OCI-LY7 (cell line): ENCODE results near the gene TMEFF1. TPM values are rescaled to one million over a fixed set of nuclear protein-coding genes. Genes with fewer than 3 reads are reported as not detected.

ENCODE experiments used
- BruUV-seq: library from RNA; stranded (reverse); fragments of 400-500 nt; replicated peaks from 2 replicates; lab custom pipeline; 2021; lab: Mats Ljungman, UMichigan
- CTCF ChIA-PET: fragments of 300-600 bp; sonication (Branson Sonifier 250); formaldehyde crosslinking; loops from one replicate; lab custom pipeline; 2022; ENCODE audit warnings: antibody characterized with exemption; ENCODE audit not compliant: unreplicated experiment; lab: Charles Lee
- POLR2A ChIA-PET: fragments of 300-600 bp; sonication (Branson Sonifier 250); formaldehyde crosslinking; loops from one replicate; lab custom pipeline; 2022; ENCODE audit warnings: antibody characterized with exemption; lab: Charles Lee
- DNase-seq: peaks from one replicate; pipeline ENCODE4 v3.0.0-alpha.2; 2015; ENCODE audit warnings: low spot score
- H2AFZ ChIP-seq: fragments of 200-600 bp; sonication (generic), shearing (Covaris generic); 2 replicates; pipeline ENCODE4 v1.6.1; 2014; ENCODE audit warnings: mild to moderate bottlenecking, antibody characterized with exemption, low read length, moderate library complexity
- H3K27ac ChIP-seq: fragments of 200-600 bp; sonication (generic); 2 replicates; pipeline ENCODE4 v1.5.1; 2014; ENCODE audit warnings: mixed run types, low read depth, mild to moderate bottlenecking, moderate library complexity, low read length, inconsistent platforms; ENCODE audit not compliant: poor library complexity, severe bottlenecking
- H3K36me3 ChIP-seq: fragments of 200-600 bp; sonication (generic); 2 replicates; pipeline ENCODE4 v1.6.1; 2014; ENCODE audit warnings: mild to moderate bottlenecking, antibody characterized with exemption, low read length, moderate library complexity, mixed read lengths; ENCODE audit not compliant: insufficient read depth
- H3K4me1 ChIP-seq: fragments of 200-600 bp; sonication (generic); 2 replicates; pipeline ENCODE4 v1.5.1; 2014; ENCODE audit warnings: mild to moderate bottlenecking, low read length; ENCODE audit not compliant: insufficient read depth, poor library complexity, severe bottlenecking
- H3K4me2 ChIP-seq: fragments of 200-600 bp; sonication (generic); 2 replicates; pipeline ENCODE4 v1.6.1; 2014; ENCODE audit warnings: mild to moderate bottlenecking, low read length
- H3K4me3 ChIP-seq: fragments of 200-600 bp; sonication (generic); 2 replicates; pipeline ENCODE4 v1.5.1; 2014; ENCODE audit warnings: mild to moderate bottlenecking, low read depth, low read length; ENCODE audit not compliant: poor library complexity, severe bottlenecking
- H3K79me2 ChIP-seq: fragments of 200-600 bp; sonication (generic); 2 replicates; pipeline ENCODE4 v1.6.1; 2016; ENCODE audit warnings: low read depth, mild to moderate bottlenecking, low read length, moderate library complexity, mixed read lengths; ENCODE audit not compliant: insufficient read depth
- H3K9me2 ChIP-seq: fragments of 200-600 bp; sonication (generic); 2 replicates; pipeline ENCODE4 v1.6.1; 2016; ENCODE audit warnings: mild to moderate bottlenecking, low read length, mixed read lengths; ENCODE audit not compliant: insufficient read depth
- H3K9me3 ChIP-seq: fragments of 200-600 bp; sonication (generic); 2 replicates; pipeline ENCODE4 v1.6.1; 2014; ENCODE audit warnings: mild to moderate bottlenecking, mixed run types, low read length, mixed read lengths
- H4K20me1 ChIP-seq: fragments of 200-600 bp; sonication (generic); 2 replicates; pipeline ENCODE4 v1.6.1; 2014; ENCODE audit warnings: mild to moderate bottlenecking, antibody characterized with exemption, low read length, moderate library complexity, mixed read lengths; ENCODE audit not compliant: insufficient read depth
- CTCF ChIP-seq: fragments of 200-600 bp; sonication (generic); conservative IDR thresholded peaks from 2 replicates; pipeline ENCODE4 v1.5.1; 2014; ENCODE audit warnings: mild to moderate bottlenecking, antibody characterized with exemption, low read length, moderate library complexity, mixed read lengths
- EZH2phosphoT487 ChIP-seq: fragments of 200-600 bp; sonication (generic); IDR thresholded peaks from 2 replicates; pipeline ENCODE4 v1.6.1; 2018; ENCODE audit warnings: low read depth, borderline replicate concordance, mild to moderate bottlenecking, mixed run types, antibody characterized with exemption, low read length, moderate library complexity, mixed read lengths
- intact Hi-C: fragments of 100-400 bp; cut with micrococcal nuclease; formaldehyde crosslinking; loops from one replicate; pipeline ENCODE4 v1.10.0; 2022; ENCODE audit not compliant: unreplicated experiment
- total RNA-seq, 2 experiments: library from RNA; depleted of rRNA in 1 of 2; stranded (reverse); fragments of >200 nt in 1 of 2; shearing (Covaris generic) in 1 of 2; gene quantifications; 2 replicates each; pipeline ENCODE4 v1.2.3, GENCODE V29; 2014 to 2022

The TMEFF1 gene
- total RNA-seq, 2 experiments from 2014 or later, result 3.6 to 4.7 TPM

- H2AFZ ChIP-seq, result no peak overlapping the region
- H3K9me2 ChIP-seq, result no peaks in the 10 kb centered on the region
- H3K4me3 ChIP-seq, result no peak overlapping the region
- no peaks in the 10 kb centered on the region for H3K79me2 ChIP-seq
- no TSS peak for BruUV-seq
- TF ChIP-seq CTCF (no peak), EZH2phosphoT487 (no peak)
- CTCF ChIA-PET, result no interaction called here
- H4K20me1 ChIP-seq, result no peaks in the 10 kb centered on the region
- no peaks in the 10 kb centered on the region for H3K9me3 ChIP-seq
- intact Hi-C loops, result no loop called here
- POLR2A ChIA-PET, result no interaction called here
- DNase-seq, result no peak
- H3K27ac ChIP-seq, result no peak overlapping the region
- H3K4me2 ChIP-seq, result no peak overlapping the region
- no peaks in the 10 kb centered on the region; the same call in 1 of the 2 replicates for H3K36me3 ChIP-seq
- H3K4me1 ChIP-seq, result no peaks in the 10 kb centered on the region
These were observed 102.9 kb downstream of the TMEFF1 start for GRCh38 chr9:100575765-100576386.

- H2AFZ ChIP-seq, result no peak within 1 kb of the TSS
- no TSS peak for BruUV-seq
- intact Hi-C loops, result no loop called here
- H3K27ac ChIP-seq, result no peak within 1 kb of the TSS
- ChIA-PET POLR2A (interaction anchor here (1.2 kb wide), 1 partner anchor 20 kb away, joined by 3 read pairs; no protein-coding TSS in a partner anchor), CTCF (no interaction called here)
- H3K4me3 ChIP-seq, result no peak within 1 kb of the TSS
- H4K20me1 ChIP-seq, result no peaks in the 10 kb centered on the region
- no peaks in the 10 kb centered on the region; the same call in 1 of the 2 replicates for H3K36me3 ChIP-seq
- H3K4me1 ChIP-seq, result no peaks in the 10 kb centered on the region
- no peaks in the 10 kb centered on the region for H3K79me2 ChIP-seq
- no peaks in the 10 kb centered on the region for H3K9me3 ChIP-seq
- DNase-seq, result no peak
- no peak for TF ChIP-seq CTCF
- TF ChIP-seq EZH2phosphoT487, result no peak
- no peak within 1 kb of the TSS for H3K4me2 ChIP-seq
- no peaks in the 10 kb centered on the region for H3K9me2 ChIP-seq
These were observed 105.0 kb downstream of the TMEFF1 start, which contains the start of gene CAVIN4 for GRCh38 chr9:100577776-100578448. Gene CAVIN4 (plus strand): TSS chr9:100578079. CDS start chr9:100578144, 65 bp downstream.

- Histone ChIP-seq H3K9me2 (no peaks in the 10 kb centered on the region), H2AFZ (no peak overlapping the region), H4K20me1 (no peaks in the 10 kb centered on the region), H3K4me2 (no peak overlapping the region), H3K4me3 (no peak overlapping the region), H3K9me3 (no peaks in the 10 kb centered on the region), H3K36me3 (no peaks in the 10 kb centered on the region; the same call in 1 of the 2 replicates), H3K79me2 (no peaks in the 10 kb centered on the region), H3K4me1 (no peaks in the 10 kb centered on the region), H3K27ac (no peak overlapping the region)
- no TSS peak for BruUV-seq
- intact Hi-C loops, result no loop called here
- ChIA-PET POLR2A (no interaction called here), CTCF (no interaction called here)
- TF ChIP-seq EZH2phosphoT487 (no peak), CTCF (no peak)
- no peak for DNase-seq
These were observed 105.7 kb downstream of the TMEFF1 start for GRCh38 chr9:100578610-100579009.
